Measurements from ENCODE around the gene SRPX.

SRPX gene

GRCh38 chrX:38206542-38206941 is 14.1 kb downstream of the SRPX start:
- no peak for DNase-seq

- DNase-seq, result peak; percentile 74
Measured at GRCh38 chrX:38206036-38206435, 14.6 kb downstream of the SRPX start.

GRCh38 chrX:38205039-38205438 is 15.6 kb downstream of the SRPX start:
- DNase-seq, result no peak

- no peak for DNase-seq
Measured at GRCh38 chrX:38192007-38192810, 28.5 kb downstream of the SRPX start.

- DNase-seq, result no peak
Measured at GRCh38 chrX:38189431-38190250, 31.0 kb downstream of the SRPX start.

- DNase-seq, result peak; percentile 45
Measured at GRCh38 chrX:38183596-38183995, 37.1 kb downstream of the SRPX start.

GRCh38 chrX:38181357-38181756 is 39.3 kb downstream of the SRPX start:
- no peak for DNase-seq

- no peak for DNase-seq
Measured at GRCh38 chrX:38178396-38178795, 42.3 kb downstream of the SRPX start.

- DNase-seq, result peak; percentile 18
Measured at GRCh38 chrX:38175139-38175538, 45.5 kb downstream of the SRPX start.

- no peak for DNase-seq
Measured at GRCh38 chrX:38172596-38172995, 48.1 kb downstream of the SRPX start.

- no peak for DNase-seq
Measured at GRCh38 chrX:38170556-38170955, 50.1 kb downstream of the SRPX start.

- peak; percentile 10 for DNase-seq
Measured at GRCh38 chrX:38166478-38167083, 54.1 kb downstream of the SRPX start.

GRCh38 chrX:38165023-38165422 is 55.6 kb downstream of the SRPX start:
- DNase-seq, result no peak

GRCh38 chrX:38163193-38163592 is 57.5 kb downstream of the SRPX start:
- DNase-seq, result no peak

GRCh38 chrX:38156838-38157237 is 63.8 kb downstream of the SRPX start:
- no peak for DNase-seq

GRCh38 chrX:38154818-38155217 is 65.9 kb downstream of the SRPX start:
- DNase-seq, result no peak

GRCh38 chrX:38154340-38154739 is 66.3 kb downstream of the SRPX start:
- DNase-seq, result no peak

- peak; percentile 92 for DNase-seq
Measured at GRCh38 chrX:38151441-38151840, 69.2 kb downstream of the SRPX start.

GRCh38 chrX:38150993-38151392 is 69.7 kb downstream of the SRPX start:
- no peak for DNase-seq

GRCh38 chrX:38149016-38149415 is 71.7 kb downstream of the SRPX start:
- no peak for DNase-seq

GRCh38 chrX:38142610-38143009 is 78.1 kb downstream of the SRPX start:
- peak; percentile 55 for DNase-seq

- DNase-seq, result no peak
Measured at GRCh38 chrX:38138900-38139299, 81.8 kb downstream of the SRPX start.

GRCh38 chrX:38138157-38138891 is 82.3 kb downstream of the SRPX start:
- DNase-seq, result no peak

Measured in fibroblast of skin of abdomen (primary cell).